ENCODE results near the gene ANKS1B.

DNA sequence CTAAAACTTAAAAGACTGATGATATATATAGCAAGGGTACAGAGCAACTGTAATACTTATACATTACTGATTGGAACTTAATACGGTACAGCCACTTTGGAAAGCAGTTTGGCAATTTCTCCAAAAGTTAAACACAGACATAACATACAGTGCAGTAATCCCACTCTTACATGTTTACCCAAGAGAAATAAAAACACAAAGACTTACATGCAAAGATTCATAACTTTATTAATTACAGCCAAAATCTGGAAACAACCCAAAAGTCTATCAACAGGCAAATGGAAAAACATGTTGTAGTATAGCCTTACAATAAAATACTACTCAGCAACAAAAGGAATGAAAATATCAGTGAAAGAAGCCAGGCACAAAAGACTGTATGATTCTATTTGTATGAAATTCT, 252.6 kb downstream of the ANKS1B start:
- TF ChIP-seq, protein P1, sequence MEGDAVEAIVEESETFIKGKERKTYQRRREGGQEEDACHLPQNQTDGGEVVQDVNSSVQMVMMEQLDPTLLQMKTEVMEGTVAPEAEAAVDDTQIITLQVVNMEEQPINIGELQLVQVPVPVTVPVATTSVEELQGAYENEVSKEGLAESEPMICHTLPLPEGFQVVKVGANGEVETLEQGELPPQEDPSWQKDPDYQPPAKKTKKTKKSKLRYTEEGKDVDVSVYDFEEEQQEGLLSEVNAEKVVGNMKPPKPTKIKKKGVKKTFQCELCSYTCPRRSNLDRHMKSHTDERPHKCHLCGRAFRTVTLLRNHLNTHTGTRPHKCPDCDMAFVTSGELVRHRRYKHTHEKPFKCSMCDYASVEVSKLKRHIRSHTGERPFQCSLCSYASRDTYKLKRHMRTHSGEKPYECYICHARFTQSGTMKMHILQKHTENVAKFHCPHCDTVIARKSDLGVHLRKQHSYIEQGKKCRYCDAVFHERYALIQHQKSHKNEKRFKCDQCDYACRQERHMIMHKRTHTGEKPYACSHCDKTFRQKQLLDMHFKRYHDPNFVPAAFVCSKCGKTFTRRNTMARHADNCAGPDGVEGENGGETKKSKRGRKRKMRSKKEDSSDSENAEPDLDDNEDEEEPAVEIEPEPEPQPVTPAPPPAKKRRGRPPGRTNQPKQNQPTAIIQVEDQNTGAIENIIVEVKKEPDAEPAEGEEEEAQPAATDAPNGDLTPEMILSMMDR (IDR thresholded peaks at IDR 0.05; ENCODE audit: insufficient read depth, low read depth, low read length) = no peak
- TF ChIP-seq EZH2 (IDR thresholded peaks at IDR 0.05; ENCODE audit: insufficient read depth, low read length) = no peak
